Stimulated activated CD8-positive, alpha-beta memory T cell treated with anti-CD3 and anti-CD28 coated beads, Interleukin-15, amount 100 ng/mL, for 48 hours (primary cell): ENCODE results near the gene CBX3.
A peak's percentile ranks its signal among the peaks of the same experiment; 100 is the strongest.
"Not testable (repeated sequence)": the region's sequence is repeated elsewhere in the genome, so short reads cannot be mapped to it uniquely, and the experiment has no call there.

Source experiments
- DNase-seq, 2 donors: peaks; one replicate each; pipeline ENCODE4 v3.0.0-alpha.2; 2020; ENCODE audit warnings: low read depth in 2 of 2

CBX3 gene

GRCh38 chr7:26188206-26188956, 13.2 kb upstream of the CBX3 start:
- no peak for DNase-seq

GRCh38 chr7:26188957-26189541, 12.5 kb upstream of the CBX3 start:
- DNase-seq, result no peak

GRCh38 chr7:26189697-26190096, 11.8 kb upstream of the CBX3 start:
- DNase-seq, result no peak

- DNase-seq, result no peak
Measured at GRCh38 chr7:26190417-26190869, 11.1 kb upstream of the CBX3 start.

GRCh38 chr7:26191233-26191973, 10.1 kb upstream of the CBX3 start:
- DNase-seq, result no peak

GRCh38 chr7:26191974-26192479, 9.5 kb upstream of the CBX3 start:
- no peak for DNase-seq

- no peak for DNase-seq
Measured at GRCh38 chr7:26192485-26193087, 9.0 kb upstream of the CBX3 start.

- DNase-seq, result no peak
Measured at GRCh38 chr7:26193432-26194207, 7.9 kb upstream of the CBX3 start.

GRCh38 chr7:26194764-26195163, 6.8 kb upstream of the CBX3 start:
- DNase-seq, result not testable (repeated sequence)

GRCh38 chr7:26195182-26195581, 6.4 kb upstream of the CBX3 start:
- DNase-seq, result no peak

GRCh38 chr7:26195867-26196657, 5.5 kb upstream of the CBX3 start:
- DNase-seq, result no peak

- no peak for DNase-seq
Measured at GRCh38 chr7:26197153-26198115, 4.1 kb upstream of the CBX3 start.

GRCh38 chr7:26198133-26198780, 3.3 kb upstream of the CBX3 start:
- no peak for DNase-seq

GRCh38 chr7:26198781-26199169, 2.8 kb upstream of the CBX3 start:
- DNase-seq, result no peak

GRCh38 chr7:26199301-26200037, 2.1 kb upstream of the CBX3 start:
- peak; percentile 28 to 34 for DNase-seq

- peak; percentile 59 to 62 for DNase-seq
Measured at GRCh38 chr7:26200038-26200443, 1.5 kb upstream of the CBX3 start.

GRCh38 chr7:26200444-26201246, 900 bp upstream of the CBX3 start, which contains the start of gene HNRNPA2B1:
Gene HNRNPA2B1, minus strand, starts transcription at chr7:26200746. Its CDS starts 169 bp downstream, at chr7:26200577.
- peak; percentile 93 for DNase-seq
